Measurements from ENCODE around the gene DUSP9. TPM values are rescaled to one million over a fixed set of nuclear protein-coding genes. Genes with fewer than 3 reads are reported as not detected.
"Not testable (repeated sequence)": the region's sequence is repeated elsewhere in the genome, so short reads cannot be mapped to it uniquely, and the experiment has no call there.

DUSP9 gene
- polyA plus RNA-seq, 4 donors = 53.6 to 63.9 (median 57.1) TPM

GRCh38 chrX:153670748-153671588 is 24.0 kb downstream of the DUSP9 start:
- DNase-seq (ENCODE audit: low read depth in 4 of 4, low spot score in 2 of 4) = no peak

- DNase-seq (ENCODE audit: low read depth in 4 of 4, low spot score in 2 of 4) = no peak
Observed at GRCh38 chrX:153671589-153672530, 24.9 kb downstream of the DUSP9 start.

GRCh38 chrX:153672531-153673427 is 25.8 kb downstream of the DUSP9 start:
- DNase-seq (ENCODE audit: low read depth in 4 of 4, low spot score in 2 of 4) = no peak

- no peak for DNase-seq (ENCODE audit: low read depth in 4 of 4, low spot score in 2 of 4)
Observed at GRCh38 chrX:153673428-153674218, 26.6 kb downstream of the DUSP9 start, which contains the start of gene PNCK. PNCK (minus strand) TSS chrX:153673813; CDS start chrX:153673076, 737 bp downstream.

GRCh38 chrX:153674219-153674851 is 27.3 kb downstream of the DUSP9 start:
- no peak for DNase-seq (ENCODE audit: low read depth in 4 of 4, low spot score in 2 of 4)

- DNase-seq (ENCODE audit: low read depth in 4 of 4, low spot score in 2 of 4) = no peak
Observed at GRCh38 chrX:153681175-153681574, 34.2 kb downstream of the DUSP9 start.

GRCh38 chrX:153683486-153683885 is 36.5 kb downstream of the DUSP9 start:
- DNase-seq (ENCODE audit: low read depth in 4 of 4, low spot score in 2 of 4) = not testable (repeated sequence)

- DNase-seq (ENCODE audit: low read depth in 4 of 4, low spot score in 2 of 4) = no peak
Observed at GRCh38 chrX:153684467-153685155, 37.6 kb downstream of the DUSP9 start.

- DNase-seq (ENCODE audit: low read depth in 4 of 4, low spot score in 2 of 4) = no peak
Observed at GRCh38 chrX:153685156-153685536, 38.1 kb downstream of the DUSP9 start.

GRCh38 chrX:153685751-153686696 is 39.0 kb downstream of the DUSP9 start:
- DNase-seq (ENCODE audit: low read depth in 4 of 4, low spot score in 2 of 4) = no peak

GRCh38 chrX:153686711-153687110 is 39.7 kb downstream of the DUSP9 start:
- DNase-seq (ENCODE audit: low read depth in 4 of 4, low spot score in 2 of 4) = no peak

GRCh38 chrX:153687121-153688039 is 40.4 kb downstream of the DUSP9 start, which contains the start of gene SLC6A8:
SLC6A8 (plus strand) TSS chrX:153687926; CDS start chrX:153688575, 649 bp downstream.
- no peak for DNase-seq (ENCODE audit: low read depth in 4 of 4, low spot score in 2 of 4)

GRCh38 chrX:153688071-153688470 is 41.1 kb downstream of the DUSP9 start:
- no peak for DNase-seq (ENCODE audit: low read depth in 4 of 4, low spot score in 2 of 4)

GRCh38 chrX:153688506-153688905 is 41.5 kb downstream of the DUSP9 start:
- no peak for DNase-seq (ENCODE audit: low read depth in 4 of 4, low spot score in 2 of 4)

GRCh38 chrX:153688911-153689590 is 42.0 kb downstream of the DUSP9 start:
- DNase-seq (ENCODE audit: low read depth in 4 of 4, low spot score in 2 of 4) = no peak

Data from left renal cortex interstitium (tissue), 4 donors.